ENCODE results near the gene SPATA16.
"Not testable (repeated sequence)": the region's sequence is repeated elsewhere in the genome, so short reads cannot be mapped to it uniquely, and the experiment has no call there.

Gene SPATA16

DNA sequence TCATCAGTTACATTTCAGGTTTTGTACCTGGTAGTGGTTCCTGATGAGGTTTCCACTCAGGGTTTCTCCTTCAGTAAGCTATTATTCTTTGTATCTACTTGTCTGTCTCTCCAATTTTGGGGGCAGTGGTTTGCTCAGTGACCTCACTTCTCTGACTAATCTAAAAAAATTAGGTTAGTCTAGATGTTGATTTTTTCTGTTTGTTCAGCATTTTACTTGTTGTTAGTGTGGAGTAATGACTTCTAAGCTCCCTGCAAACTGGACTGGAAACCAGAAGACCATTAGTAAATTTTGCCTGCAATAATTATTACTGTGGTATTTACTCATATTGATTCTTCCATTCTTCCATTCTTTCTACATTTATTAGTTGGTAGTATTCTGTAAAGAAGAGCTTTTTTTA lies 139.4 kb downstream of the SPATA16 start:
- no peak for DNase-seq

GRCh38 chr3:173000553-173000952 lies 140.5 kb downstream of the SPATA16 start:
- no peak for DNase-seq

DNA sequence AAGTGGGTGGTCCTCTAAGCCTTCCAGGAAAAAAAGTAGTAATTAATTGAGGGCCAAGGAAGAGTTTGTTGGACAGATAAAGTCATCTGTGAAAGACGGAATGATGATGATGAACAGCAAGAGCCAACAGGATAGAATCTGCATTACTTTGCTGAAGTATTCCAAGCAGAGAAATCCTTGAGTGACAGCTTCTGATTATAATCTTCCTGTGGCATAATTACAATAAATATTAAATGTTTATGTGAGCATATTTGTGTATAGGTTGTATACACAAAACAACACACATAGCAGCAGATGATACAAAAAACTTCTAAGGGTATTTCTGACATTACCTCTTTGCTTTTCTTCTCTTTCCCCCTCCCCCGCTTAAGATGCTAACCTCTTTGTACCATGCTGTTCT lies 147.6 kb downstream of the SPATA16 start:
- DNase-seq: no peak

GRCh38 chr3:172991424-172991996 lies 149.5 kb downstream of the SPATA16 start:
- no peak for DNase-seq

DNA sequence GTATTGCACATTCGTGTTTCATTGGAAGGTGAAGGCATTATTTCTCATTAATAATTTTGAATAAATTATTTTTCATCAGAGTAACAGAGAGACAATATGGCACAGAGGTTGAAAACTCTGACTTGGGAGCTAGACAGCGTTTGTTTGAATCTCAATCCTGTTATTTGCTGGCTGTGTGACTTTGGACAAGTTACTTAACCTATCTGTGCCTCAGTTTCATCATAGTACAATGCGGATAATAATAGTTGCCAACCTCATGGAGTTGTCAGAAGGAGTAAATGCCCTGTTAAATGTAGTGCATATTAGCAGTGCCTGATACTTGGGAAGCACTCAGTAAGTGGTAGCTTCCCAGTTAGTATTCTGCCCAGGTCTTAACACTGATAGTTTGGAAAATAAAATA lies 151.7 kb downstream of the SPATA16 start:
- DNase-seq: no peak

DNA sequence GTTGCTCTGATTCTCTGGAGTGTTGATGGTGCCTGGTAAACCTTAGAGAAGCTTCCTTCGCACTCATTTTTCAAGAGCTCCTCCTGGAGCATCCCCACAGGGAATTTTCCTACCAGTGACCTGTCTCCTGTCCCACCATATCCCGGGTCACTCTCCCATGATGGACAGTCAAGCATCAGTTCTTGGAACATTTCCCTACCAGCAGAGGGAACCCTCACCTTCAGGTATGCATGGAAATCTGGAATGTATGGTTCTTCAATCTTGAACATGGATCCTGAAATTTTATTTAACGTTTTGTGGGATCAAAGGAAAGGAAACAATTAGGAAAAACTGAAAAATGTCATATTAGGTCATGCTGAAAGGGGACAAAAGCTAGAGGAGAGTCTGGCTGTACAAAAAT lies 153.8 kb downstream of the SPATA16 start:
- no peak for DNase-seq

GRCh38 chr3:172984914-172985313 lies 156.1 kb downstream of the SPATA16 start:
- no peak for DNase-seq

- DNase-seq: no peak
These were observed 158.2 kb downstream of the SPATA16 start for GRCh38 chr3:172982736-172983364.

DNA sequence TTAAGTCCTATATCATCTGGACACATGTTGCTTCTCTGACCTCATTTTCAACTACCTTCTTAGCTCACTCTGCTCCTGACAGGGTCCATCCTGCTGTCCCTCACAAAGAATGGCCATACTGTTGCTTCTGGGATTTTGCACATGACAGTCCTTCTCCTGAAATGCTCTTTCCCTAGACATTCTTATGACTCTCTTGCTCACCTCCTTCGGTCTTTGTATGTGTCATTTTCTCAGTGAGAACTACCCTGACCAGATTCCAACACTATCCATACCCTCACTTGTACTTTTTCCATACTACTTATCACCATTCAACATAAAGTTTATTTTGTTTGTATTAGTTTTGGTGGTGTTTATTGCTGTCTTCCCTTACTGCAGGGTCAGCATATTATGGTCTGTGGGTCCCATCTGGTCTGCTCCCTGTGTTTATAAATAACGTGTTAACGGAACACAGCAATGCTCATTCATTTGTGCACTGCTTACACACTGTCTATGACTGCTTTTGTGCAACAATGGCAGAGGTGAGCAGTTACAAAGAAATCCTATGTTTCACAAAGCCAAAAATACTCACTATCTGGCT lies 159.5 kb downstream of the SPATA16 start:
- DNase-seq: no peak

DNA sequence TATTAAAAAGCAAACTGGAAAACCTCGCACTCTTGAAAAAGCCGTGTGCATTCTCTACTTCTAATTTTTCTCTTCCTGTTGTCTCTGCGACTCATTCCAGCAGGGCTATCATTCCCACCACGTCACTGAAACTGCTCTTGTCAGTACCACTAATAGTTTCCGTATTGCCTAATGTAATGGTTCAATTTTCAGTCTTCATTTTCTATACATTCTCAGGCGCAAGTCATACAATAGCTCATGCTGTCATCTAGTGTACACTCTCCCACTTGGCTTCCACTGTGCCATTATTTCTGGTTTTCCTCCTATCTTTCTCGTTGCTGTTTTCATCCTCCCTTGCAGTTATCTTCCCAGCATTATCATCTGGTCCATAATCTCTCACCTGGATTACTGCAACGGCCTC lies 160.2 kb downstream of the SPATA16 start:
- no peak for DNase-seq

- DNase-seq: no peak
These were observed 163.3 kb downstream of the SPATA16 start for GRCh38 chr3:172977696-172978095.

- DNase-seq: no peak
These were observed 166.1 kb downstream of the SPATA16 start for GRCh38 chr3:172974969-172975368.

GRCh38 chr3:172973799-172974198 lies 167.2 kb downstream of the SPATA16 start:
- no peak for DNase-seq

- no peak for DNase-seq
These were observed 168.3 kb downstream of the SPATA16 start for GRCh38 chr3:172972717-172973116.

DNA sequence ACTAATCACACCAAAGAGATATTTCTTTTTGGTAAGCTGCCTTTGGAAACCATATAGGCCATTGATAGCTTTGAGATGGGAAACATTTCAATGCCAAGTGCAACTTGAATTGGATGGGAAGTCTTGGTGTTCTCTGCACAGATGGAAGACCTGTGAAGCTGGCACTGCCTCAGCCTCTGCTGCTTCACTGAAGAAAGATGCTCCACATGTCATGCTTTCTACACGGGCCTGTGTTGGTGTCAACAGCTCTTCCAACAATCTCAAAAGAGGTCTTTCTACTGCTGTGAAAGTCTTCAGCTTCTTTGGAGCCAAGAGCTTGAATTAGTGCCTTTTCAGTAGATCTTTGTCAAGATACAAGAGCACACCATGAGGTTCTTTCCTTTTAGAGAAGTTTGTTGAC lies 169.0 kb downstream of the SPATA16 start:
- no peak for DNase-seq

- DNase-seq: no peak
These were observed 172.4 kb downstream of the SPATA16 start for GRCh38 chr3:172968646-172969045.

GRCh38 chr3:172965256-172965655 lies 175.8 kb downstream of the SPATA16 start:
- no peak for DNase-seq

GRCh38 chr3:172960626-172961182 lies 180.3 kb downstream of the SPATA16 start:
- DNase-seq: not testable (repeated sequence)

- no peak for DNase-seq
These were observed 182.5 kb downstream of the SPATA16 start for GRCh38 chr3:172958565-172958964.

DNA sequence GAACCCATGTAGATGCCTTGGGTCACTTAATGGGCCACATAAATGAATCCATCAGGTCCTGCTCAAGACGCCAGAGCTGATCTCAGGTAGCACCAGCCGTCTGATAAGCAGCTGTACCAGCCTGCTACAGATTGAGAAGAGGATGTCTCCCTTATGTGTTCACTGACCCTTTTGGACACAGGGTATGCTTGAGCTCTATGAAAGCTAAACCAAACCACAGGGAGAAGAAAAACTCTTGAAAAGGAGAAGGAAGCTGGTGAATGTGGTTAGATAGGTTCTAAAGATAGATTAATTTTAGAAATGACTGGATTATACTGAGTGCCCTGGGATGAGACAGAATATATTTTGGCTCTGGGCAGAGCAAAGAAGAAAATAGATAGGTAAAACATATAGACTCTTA lies 187.5 kb downstream of the SPATA16 start:
- no peak for DNase-seq

DNA sequence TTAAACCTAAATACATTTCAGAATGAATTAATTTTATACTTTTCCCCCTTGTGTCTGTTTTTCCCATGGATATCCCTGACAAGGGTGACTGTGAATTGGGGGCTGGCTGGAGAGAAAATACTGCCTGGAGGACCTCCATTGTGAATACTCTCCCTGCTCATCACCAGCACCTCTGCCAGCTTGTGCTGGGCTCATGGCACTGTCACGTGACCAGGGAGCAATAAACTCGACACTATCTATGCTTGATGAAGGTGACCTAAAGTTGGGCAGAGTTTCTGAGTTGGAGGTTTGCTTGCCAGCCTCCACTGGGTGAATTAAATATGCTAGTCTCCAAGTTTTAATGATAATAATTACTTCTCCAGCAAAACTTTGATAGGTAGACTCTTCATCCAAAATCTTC lies 189.5 kb downstream of the SPATA16 start:
- no peak for DNase-seq

GRCh38 chr3:172946061-172946460 lies 195.0 kb downstream of the SPATA16 start:
- DNase-seq: no peak

GRCh38 chr3:172939651-172940293 lies 201.3 kb downstream of the SPATA16 start:
- no peak for DNase-seq

GRCh38 chr3:172938788-172939187 lies 202.2 kb downstream of the SPATA16 start:
- DNase-seq: no peak
